GM12878 (cell line): ENCODE results near the gene KDM5B. TPM values are rescaled to one million over a fixed set of nuclear protein-coding genes. Genes with fewer than 3 reads are reported as not detected.

Experiments
- ATAC-seq: fragments of 200-7000 bp; cut with Tn5 transposase; 3 replicates; pipeline ENCODE4 v1.9.1; 2020; ENCODE audit warnings: mild to moderate bottlenecking, moderate library complexity
- BruUV-seq: library from RNA; stranded (reverse); fragments of 400-500 nt; replicated peaks from 2 replicates; lab custom pipeline; 2021; lab: Mats Ljungman, UMichigan
- CTCF ChIA-PET: fragments of 300-600 bp; sonication (Branson Sonifier 250); formaldehyde crosslinking; extraction: SDS; loops from one replicate; lab custom pipeline; 2021; ENCODE audit warnings: inconsistent platforms; lab: Yijun Ruan, JAX
- POLR2A ChIA-PET: fragments of 350-600 bp; formaldehyde crosslinking; extraction: SDS; loops from one replicate; lab custom pipeline; 2021; ENCODE audit warnings: inconsistent platforms; lab: Charles Lee
- RAD21 ChIA-PET: fragments of 300-600 bp; sonication (Branson Sonifier 250); formaldehyde crosslinking; loops from one replicate; lab custom pipeline; 2023; ENCODE audit warnings: antibody characterized with exemption; ENCODE audit not compliant: unreplicated experiment; lab: Charles Lee
- SMC1A ChIA-PET: fragments of 300-600 bp; sonication (Branson Sonifier 250); formaldehyde crosslinking; loops from one replicate; lab custom pipeline; 2023; ENCODE audit not compliant: unreplicated experiment, uncharacterized antibody; lab: Charles Lee
- DNase-seq: peaks from one replicate; pipeline ENCODE4 v3.0.0-alpha.2; 2011; ENCODE audit warnings: low read depth, low spot score
- FAIRE-seq: peaks from 3 replicates; lab custom pipeline; 2011; peaks lifted over from hg19 to GRCh38; lab: Jason Lieb, UNC
- H2AFZ ChIP-seq: 2 replicates; pipeline ENCODE4 v1.6.0; 2011; ENCODE audit warnings: low read depth, low read length, control low read depth; ENCODE audit not compliant: control insufficient read depth
- H3K27ac ChIP-seq: 2 replicates; pipeline ENCODE4 v1.5.1; 2011; ENCODE audit warnings: control low read depth; ENCODE audit not compliant: control insufficient read depth, insufficient read depth
- H3K27me3 ChIP-seq, 2 experiments: replicated peaks in 1 of 2; 2 replicates each; pipeline versions ENCODE4 v1.6.0 to v1.6.1; 2011; ENCODE audit warnings: low read length in 1 of 2; ENCODE audit not compliant: control insufficient read depth in 2 of 2, insufficient read depth in 2 of 2
- H3K36me3 ChIP-seq, 2 experiments: 2 replicates each; pipeline ENCODE4 v1.5.1; 2011; ENCODE audit warnings: low read length in 1 of 2; ENCODE audit not compliant: control insufficient read depth in 2 of 2, insufficient read depth in 2 of 2
- H3K4me1 ChIP-seq: 2 replicates; pipeline ENCODE4 v1.6.1; 2011; ENCODE audit warnings: mild to moderate bottlenecking, low read length, moderate library complexity, mixed read lengths; ENCODE audit not compliant: control insufficient read depth, insufficient read depth
- H3K4me2 ChIP-seq: 2 replicates; pipeline ENCODE4 v1.6.0; 2011; ENCODE audit warnings: control low read depth; ENCODE audit not compliant: control insufficient read depth, insufficient read depth
- H3K4me3 ChIP-seq: fragments of 200-600 bp; sonication (generic); 2 replicates; pipeline ENCODE4 v1.5.1; 2016
- H3K79me2 ChIP-seq: 2 replicates; pipeline ENCODE4 v1.6.0; 2011; ENCODE audit warnings: low read length; ENCODE audit not compliant: control insufficient read depth, insufficient read depth
- H3K9ac ChIP-seq: 2 replicates; pipeline ENCODE4 v1.8.0; 2011; ENCODE audit warnings: low read length, control low read depth, mixed read lengths; ENCODE audit not compliant: control insufficient read depth, insufficient read depth
- H3K9me3 ChIP-seq: replicated peaks from 3 replicates; pipeline ENCODE4 v1.5.1; 2011; ENCODE audit warnings: mild to moderate bottlenecking, low read length; ENCODE audit not compliant: control insufficient read depth, insufficient read depth
- H4K20me1 ChIP-seq: 2 replicates; pipeline ENCODE4 v1.6.0; 2011; ENCODE audit not compliant: control insufficient read depth, insufficient read depth
- STAT1 ChIP-seq: fragments of 450-650 bp; conservative IDR thresholded peaks from 2 replicates; pipeline ENCODE4 v1.6.1; 2014; ENCODE audit warnings: antibody characterized with exemption, mild to moderate bottlenecking
- ZBTB4 ChIP-seq: fragments of 450-650 bp; formaldehyde crosslinking; IDR thresholded peaks from 2 replicates; pipeline ENCODE4 v1.4.0; 2022; ENCODE audit warnings: mild to moderate bottlenecking, moderate library complexity
- WGBS: methylation state at CpG from one replicate; pipeline ENCODE4 v1.1.6; 2016; ENCODE audit warnings: low lambda C conversion rate; ENCODE audit not compliant: insufficient replicate concordance, insufficient coverage; ENCODE audit errors: missing lambda C conversion rate; 5-methylcytosine and 5-hydroxymethylcytosine counted together
- in situ Hi-C: fragments of 300-500 bp; cut with MboI; formaldehyde crosslinking; loops from 9 replicates; pipeline ENCODE4 v1.14.3; 2018; ENCODE audit warnings: mixed read lengths
- intact Hi-C: fragments of 100-400 bp; cut with micrococcal nuclease; formaldehyde crosslinking; loops from one replicate; pipeline ENCODE4 v1.14.2; 2022; ENCODE audit not compliant: unreplicated experiment
- polyA plus RNA-seq, 11 experiments: library from polyadenylated mRNA; depleted of rRNA in 4 of 11; unstranded in 6 of 11; stranded (reverse) in 5 of 11; fragments of >200 nt; fragmentation: Nextera tagmentation in 4 of 11; fragmentation: Illumina TruSeq in 1 of 11; extraction: Ambion mirVana in 4 of 11; extraction: Trizol in 1 of 11; gene quantifications; 1 replicate in 1 of 11; 2 replicates in 10 of 11; pipeline versions ENCODE4 v1.2.1 to v1.2.3, GENCODE V29; 2011 to 2016; ENCODE audit warnings: inconsistent platforms in 2 of 11, missing spikeins in 2 of 11, low read depth in 1 of 11
- total RNA-seq, 4 experiments: library from RNA; depleted of rRNA in 3 of 4; stranded (reverse); fragments of >200 nt in 3 of 4; fragmentation: Illumina TruSeq in 1 of 4; extraction: Trizol in 1 of 4; gene quantifications; 2 replicates each; pipeline versions ENCODE4 v1.2.1 to v1.2.3, GENCODE V29; 2013 to 2021

Gene KDM5B
- total and polyA plus RNA-seq, 10 of the 15 experiments (the other 5 are each of a cell fraction or from before 2014, with no cell fraction given), result 1.7 to 26.6 (median 8.1) TPM

- Histone ChIP-seq H2AFZ (no peak overlapping the region), H3K9ac (no peak overlapping the region), H3K9me3 (no peaks in the 10 kb centered on the region), H3K4me2 (no peak overlapping the region), H3K79me2 (no peaks in the 10 kb centered on the region), H3K27ac (no peak overlapping the region), H3K4me3 (no peak overlapping the region), H4K20me1 (peaks cover 2% of the 10 kb centered on the region; the same call in 1 of the 2 replicates), H3K4me1 (no peaks in the 10 kb centered on the region), H3K36me3 (no peaks in the 10 kb centered on the region), H3K27me3 (peaks cover 0 to 4% of the 10 kb centered on the region in 2 experiments; a peak in 2 of 4 replicates)
- in situ Hi-C loops, result no loop called here
- no peak for DNase-seq
- intact Hi-C loops, result no loop called here
- 0% methylated on average over 2 of the region's 2 CpGs for WGBS
- RAD21 ChIA-PET, result no interaction called here
- no peak for ATAC-seq
- SMC1A ChIA-PET, result interaction anchor here (0.6 to 1.0 kb wide), 2 partner anchors 12 to 363 kb away, joined by 3 to 4 read pairs; no protein-coding TSS in a partner anchor
- TF ChIP-seq STAT1 (no peak), ZBTB4 (no peak)
- POLR2A ChIA-PET, result no interaction called here
- no peak for FAIRE-seq
- CTCF ChIA-PET, result interaction anchor here (1.3 to 2.2 kb wide), 2 partner anchors 9 to 28 kb away, joined by 3 to 9 read pairs; no protein-coding TSS in a partner anchor
- no TSS peak for BruUV-seq
Measured at GRCh38 chr1:202691816-202692215, 116.4 kb downstream of the KDM5B start.
